ENCODE measurements around the gene HMCN2. TPM values are rescaled to one million over a fixed set of nuclear protein-coding genes. Genes with fewer than 3 reads are reported as not detected.

The HMCN2 gene
- polyA plus RNA-seq, 1 experiment, result under 0.01 TPM

- Histone ChIP-seq H3K9me3 (ENCODE audit: control insufficient read depth, insufficient read depth, low read length) (no peaks in the 10 kb centered on the region), H3K4me3 (ENCODE audit: low read depth, low read length) (no peak overlapping the region), H3K27me3 (ENCODE audit: control insufficient read depth, insufficient read depth, low read length) (peaks cover 28% of the 10 kb centered on the region), H3K27ac (ENCODE audit: low read depth, low read length) (no peak overlapping the region)
- ChIA-PET POLR2A (no interaction called here), CTCF (no interaction called here)
- no peak for DNase-seq (ENCODE audit: low read depth, low spot score)
- TF ChIP-seq CTCF (IDR thresholded peaks at IDR 0.05; ENCODE audit: low read depth, low read length), result no peak
These were observed 216.9 kb downstream of the HMCN2 start for GRCh38 chr9:130482463-130482862.

GRCh38 chr9:130483371-130483971, 217.9 kb downstream of the HMCN2 start:
- peaks cover 28% of the 10 kb centered on the region for H3K27me3 ChIP-seq (ENCODE audit: control insufficient read depth, insufficient read depth, low read length)

More at GRCh38 chr9:130483371-130483971, 217.9 kb downstream of the HMCN2 start:
- H3K9me3 ChIP-seq (ENCODE audit: control insufficient read depth, insufficient read depth, low read length), result no peaks in the 10 kb centered on the region
- DNase-seq (ENCODE audit: low read depth, low spot score), result no peak
- H3K27ac ChIP-seq (ENCODE audit: low read depth, low read length), result no peak overlapping the region
- no peak for TF ChIP-seq CTCF (IDR thresholded peaks at IDR 0.05; ENCODE audit: low read depth, low read length)
- POLR2A ChIA-PET, result no interaction called here
- H3K4me3 ChIP-seq (ENCODE audit: low read depth, low read length), result no peak overlapping the region
- CTCF ChIA-PET, result no interaction called here

Small RNA genes within 50 kb of the gene (small RNA-seq; reads per million reads assigned to genes)
- gene RN7SL665P (ENCODE audit: insufficient read length, low read depth), result not detected

Other genes with a start within 250 kb of the HMCN2 start
- gene FNBP1, start 222.6 kb upstream of the HMCN2 start, polyA plus RNA-seq (2011; rRNA removed), result 19.1 and 22.3 TPM in 2 replicates
- 39.3 and 45.1 TPM in 2 replicates for gene GPR107, start 211.9 kb upstream of the HMCN2 start, polyA plus RNA-seq (2011; rRNA removed)
- gene NCS1, start 93.4 kb upstream of the HMCN2 start, polyA plus RNA-seq (2011; rRNA removed), result 68.3 and 69.9 TPM in 2 replicates
- 99.5 and 115 TPM in 2 replicates for gene ASS1, start 179.2 kb downstream of the HMCN2 start, polyA plus RNA-seq (2011; rRNA removed)

All from AG04450 (cell line).